Lower leg skin (tissue), 3 donors: ENCODE measurements around the gene FAM83G.
"Not testable (repeated sequence)": the region's sequence is repeated elsewhere in the genome, so short reads cannot be mapped to it uniquely, and the experiment has no call there.

Experiments used
- CTCF ChIP-seq, 3 donors: fragments of 450-650 bp; IDR thresholded peaks; one replicate each; pipeline ENCODE4 v1.5.1; 2016; ENCODE audit warnings: antibody characterized with exemption in 3 of 3, mild to moderate bottlenecking in 3 of 3, moderate library complexity in 2 of 3
- POLR2A ChIP-seq, 2 donors: fragments of 450-650 bp; IDR thresholded peaks; one replicate each; pipeline ENCODE4 v1.6.1; 2016 to 2017; ENCODE audit warnings: antibody characterized with exemption in 2 of 2, mild to moderate bottlenecking in 1 of 2, moderate library complexity in 1 of 2

- TF ChIP-seq CTCF, POLR2A (IDR thresholded peaks at IDR 0.05): not testable (repeated sequence)
Observed at GRCh38 chr17:19038730-19039129, 34.2 kb upstream of the FAM83G start.
